Retinal pigment epithelial cell (primary cell): ENCODE measurements around the gene SNAI3.
A peak's percentile ranks its signal among the peaks of the same experiment; 100 is the strongest.

ENCODE experiments used
- DNase-seq: peaks from one replicate; pipeline ENCODE4 v3.0.0-alpha.2; 2010; ENCODE audit warnings: low read depth
- H3K4me3 ChIP-seq: 2 replicates; pipeline ENCODE4 v1.5.1; 2011; ENCODE audit warnings: mild to moderate bottlenecking, low read length, control low read depth, moderate library complexity
- TF ChIP-seq, protein P1 (sequence below): conservative IDR thresholded peaks from 2 replicates; pipeline ENCODE4 v1.5.1; 2011; ENCODE audit warnings: low read depth, low read length, control low read depth, inconsistent platforms

Gene SNAI3

DNA sequence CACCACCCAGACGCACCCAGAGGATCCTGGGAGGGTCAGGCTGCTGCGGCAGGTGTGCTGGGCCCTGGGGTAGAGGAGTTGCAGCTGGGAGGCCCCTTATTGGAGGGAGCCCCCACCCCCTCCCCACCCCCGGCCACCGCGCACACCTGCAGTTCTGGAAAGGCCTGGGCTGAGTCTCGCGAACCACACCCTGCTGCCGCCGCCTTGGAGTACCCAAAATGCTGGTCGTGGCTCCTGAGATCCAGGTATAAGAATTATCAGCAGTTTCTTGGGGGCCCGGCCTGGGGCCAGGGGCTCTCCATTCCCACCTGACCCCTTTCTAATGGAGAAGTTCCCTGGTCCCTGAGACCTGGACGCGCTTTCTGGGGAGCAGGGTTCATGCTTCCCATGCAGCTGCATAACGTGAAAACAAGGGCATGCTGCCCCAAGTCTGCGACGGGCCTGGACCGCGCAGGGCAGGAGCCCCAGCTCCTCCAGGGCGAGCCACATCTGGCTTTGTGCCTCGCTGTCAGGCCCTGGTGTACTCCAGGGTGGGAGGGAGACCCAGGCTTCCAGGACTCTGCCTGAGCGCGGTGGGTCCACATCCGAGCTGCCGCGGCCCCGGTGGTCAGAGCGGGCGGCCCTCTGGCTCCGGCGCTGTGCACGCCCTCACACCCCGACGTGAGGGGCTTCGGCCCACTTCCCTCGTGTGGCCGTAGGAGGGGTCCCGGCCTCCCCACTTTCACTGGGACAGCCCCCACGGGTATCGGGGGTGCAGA, 7.3 kb upstream of the SNAI3 start:
- H3K4me3 ChIP-seq, result no peak overlapping the region
- DNase-seq, result no peak
- TF ChIP-seq, protein P1, sequence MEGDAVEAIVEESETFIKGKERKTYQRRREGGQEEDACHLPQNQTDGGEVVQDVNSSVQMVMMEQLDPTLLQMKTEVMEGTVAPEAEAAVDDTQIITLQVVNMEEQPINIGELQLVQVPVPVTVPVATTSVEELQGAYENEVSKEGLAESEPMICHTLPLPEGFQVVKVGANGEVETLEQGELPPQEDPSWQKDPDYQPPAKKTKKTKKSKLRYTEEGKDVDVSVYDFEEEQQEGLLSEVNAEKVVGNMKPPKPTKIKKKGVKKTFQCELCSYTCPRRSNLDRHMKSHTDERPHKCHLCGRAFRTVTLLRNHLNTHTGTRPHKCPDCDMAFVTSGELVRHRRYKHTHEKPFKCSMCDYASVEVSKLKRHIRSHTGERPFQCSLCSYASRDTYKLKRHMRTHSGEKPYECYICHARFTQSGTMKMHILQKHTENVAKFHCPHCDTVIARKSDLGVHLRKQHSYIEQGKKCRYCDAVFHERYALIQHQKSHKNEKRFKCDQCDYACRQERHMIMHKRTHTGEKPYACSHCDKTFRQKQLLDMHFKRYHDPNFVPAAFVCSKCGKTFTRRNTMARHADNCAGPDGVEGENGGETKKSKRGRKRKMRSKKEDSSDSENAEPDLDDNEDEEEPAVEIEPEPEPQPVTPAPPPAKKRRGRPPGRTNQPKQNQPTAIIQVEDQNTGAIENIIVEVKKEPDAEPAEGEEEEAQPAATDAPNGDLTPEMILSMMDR, result no peak

DNA sequence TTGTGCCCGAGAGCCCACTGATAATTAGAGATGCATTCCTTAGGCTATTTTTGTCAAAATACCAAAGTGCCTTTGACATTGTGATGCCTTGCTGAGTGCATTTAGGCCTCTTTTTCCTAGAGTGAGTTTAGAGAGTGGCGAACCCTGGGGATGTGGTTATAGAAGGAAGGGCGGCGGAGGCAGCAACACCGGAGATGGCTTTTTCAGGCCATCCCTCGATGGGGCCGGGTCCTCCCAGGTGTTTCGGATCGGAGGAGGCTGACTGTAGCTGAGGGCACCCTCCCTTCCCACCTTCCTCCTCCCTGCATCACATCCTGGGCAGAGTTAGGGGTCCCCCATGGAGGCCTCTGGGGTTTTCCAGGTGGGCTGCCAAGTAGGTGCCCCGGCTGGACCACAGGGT, 6.6 kb upstream of the SNAI3 start:
- no peak for DNase-seq
- TF ChIP-seq, protein P1, result no peak
- H3K4me3 ChIP-seq, result no peak overlapping the region

DNA sequence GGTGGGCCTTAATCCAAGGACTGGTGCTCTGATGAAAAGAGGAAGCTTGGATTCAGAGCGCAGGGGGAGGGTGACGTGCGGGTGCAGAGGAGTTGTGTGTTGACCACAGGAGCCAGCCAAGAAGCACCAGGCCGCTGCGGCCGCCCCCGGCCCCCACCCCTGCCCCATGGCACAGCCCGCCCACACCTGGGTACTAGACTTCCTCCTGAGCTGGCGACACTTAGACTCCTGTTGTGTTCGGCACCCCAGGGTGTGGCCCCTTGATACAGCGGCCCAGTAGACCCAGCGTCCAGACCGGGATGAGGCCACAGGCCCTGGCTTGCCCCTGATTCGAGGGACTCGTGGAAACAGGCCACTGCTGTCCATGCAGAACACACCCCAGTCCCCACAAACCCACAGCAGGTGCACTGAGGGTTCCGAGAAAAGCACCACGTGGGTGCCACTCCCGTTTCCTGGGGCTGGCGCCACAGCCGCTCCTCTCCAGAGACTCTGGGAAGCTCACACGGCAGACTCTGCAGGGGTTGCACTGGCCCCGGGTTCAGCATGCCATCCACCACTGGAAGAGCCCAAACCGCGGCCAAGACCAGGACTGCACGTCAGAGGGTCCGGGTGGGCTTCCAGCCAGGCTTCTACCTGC, 5.7 kb upstream of the SNAI3 start:
- TF ChIP-seq, protein P1, result no peak
- no peak overlapping the region for H3K4me3 ChIP-seq

DNA sequence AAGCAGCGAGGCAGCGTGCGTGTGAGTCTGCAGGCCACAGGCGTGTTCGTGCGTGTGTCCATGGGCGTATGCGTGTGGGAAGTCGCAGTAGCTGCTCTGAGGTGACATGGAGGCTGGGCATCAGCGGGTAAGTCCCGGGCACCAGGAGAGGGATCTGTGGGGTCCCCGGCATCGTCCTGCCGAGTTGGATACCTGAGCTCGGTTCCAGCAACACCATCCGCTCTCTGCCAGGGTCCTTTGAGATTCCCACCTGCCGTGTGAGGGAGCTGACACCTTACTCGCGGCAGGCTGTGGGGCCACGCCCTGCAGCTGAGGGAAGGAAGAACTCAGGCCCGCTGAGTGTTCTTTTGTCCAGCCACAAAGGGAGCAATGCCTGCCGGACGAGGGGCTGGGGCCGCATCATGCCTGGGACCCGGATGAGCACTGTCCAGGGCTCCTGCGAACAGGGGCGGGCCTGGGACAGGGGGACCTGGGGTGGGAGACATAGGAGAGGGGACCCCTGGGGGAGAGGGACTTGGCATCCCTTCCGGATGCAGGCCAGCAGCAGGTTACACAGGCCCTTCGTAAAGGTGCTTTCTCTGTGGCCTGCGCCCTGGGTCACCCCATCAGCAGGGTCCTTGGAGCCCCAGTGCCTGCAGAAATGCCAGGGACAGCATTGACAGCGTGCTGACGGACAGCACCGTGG, 5.0 kb upstream of the SNAI3 start:
- TF ChIP-seq, protein P1, result no peak
- no peak overlapping the region for H3K4me3 ChIP-seq
- no peak for DNase-seq

More for the DNA sequence above, 5.7 kb upstream of the SNAI3 start:
- DNase-seq, result no peak

GRCh38 chr16:88690341-88691128, 4.2 kb upstream of the SNAI3 start:
- TF ChIP-seq, protein P1, result no peak
- no peak overlapping the region for H3K4me3 ChIP-seq
- DNase-seq, result no peak

DNA sequence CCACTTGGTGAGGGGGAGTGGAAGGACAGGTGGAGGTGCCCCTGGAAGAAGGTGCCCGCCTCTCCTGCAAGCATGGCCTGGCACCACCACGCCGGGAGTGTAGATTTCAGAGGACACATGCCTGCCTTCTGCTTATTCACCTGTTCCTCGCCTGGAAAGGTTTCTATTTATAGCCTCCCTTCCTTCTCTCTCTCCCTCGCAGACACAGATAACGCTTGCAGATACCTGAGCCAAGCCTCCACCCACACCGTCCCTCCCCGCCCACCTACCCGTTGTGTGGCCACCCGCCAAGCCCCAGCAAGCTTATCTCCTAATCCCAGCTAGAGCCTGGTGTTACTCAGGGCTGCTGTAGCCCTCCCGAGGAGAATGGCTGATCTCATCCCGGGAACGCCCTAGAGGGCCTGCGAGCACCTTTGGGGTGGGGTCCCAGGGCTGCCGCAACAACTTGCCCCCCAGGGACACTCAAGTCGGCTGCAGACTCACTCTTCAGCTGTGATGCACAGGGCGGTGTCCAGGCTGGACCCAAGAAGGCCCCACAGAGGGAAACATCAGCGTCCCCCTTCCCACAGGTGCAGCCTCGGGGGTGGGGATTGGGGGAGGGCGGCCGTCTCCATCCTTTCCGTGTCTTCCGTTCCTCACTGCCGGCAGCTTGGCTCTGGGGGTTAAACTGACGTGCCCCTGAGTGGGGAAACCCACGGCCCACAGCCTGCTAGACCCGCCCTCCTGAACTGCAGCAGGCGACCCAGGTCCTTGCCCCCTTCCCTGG, 1.9 kb upstream of the SNAI3 start:
- TF ChIP-seq, protein P1, result no peak
- H3K4me3 ChIP-seq, result no peak overlapping the region
- DNase-seq, result peak; percentile 22
